Left cardiac atrium (tissue), 4 donors: Measurements from ENCODE around the gene FAM237B. TPM values are rescaled to one million over a fixed set of nuclear protein-coding genes. Genes with fewer than 3 reads are reported as not detected.

Experiments
- ATAC-seq, 2 donors: fragments of 200-7000 bp; cut with Tn5 transposase; one replicate each; pipeline ENCODE4 v1.9.1; 2020; ENCODE audit warnings: mild to moderate bottlenecking in 2 of 2, moderate library complexity in 2 of 2
- DNase-seq: peaks from one replicate; pipeline ENCODE4 v3.0.0-alpha.2; 2020
- intact Hi-C, 2 donors: fragments of 100-400 bp; cut with DNase I; formaldehyde crosslinking; loops; one replicate each; pipeline versions ENCODE4 v1.14.1 to v1.15.1; 2022 to 2023
- total RNA-seq, 2 donors: library from RNA; stranded (reverse); fragmentation: NEBNext Ultra II Directional; extraction: Animal tissue kit (Norgen Biotek cat#: 25700); gene quantifications; one replicate each; pipeline ENCODE4 v1.2.1, GENCODE V29; 2021
- donor health status: DM: no; HTN: yes; CAD: no.
- donor health status: DM: no; HTN: yes; CAD: no; lungs with severe emphysema.
- donor health status: DM: yes; HTN: yes; CAD: no.
- donor health status: Dilated cardiomyopathy.

The FAM237B gene
- total RNA-seq, 2 donors from 2014 or later: not detected

DNA sequence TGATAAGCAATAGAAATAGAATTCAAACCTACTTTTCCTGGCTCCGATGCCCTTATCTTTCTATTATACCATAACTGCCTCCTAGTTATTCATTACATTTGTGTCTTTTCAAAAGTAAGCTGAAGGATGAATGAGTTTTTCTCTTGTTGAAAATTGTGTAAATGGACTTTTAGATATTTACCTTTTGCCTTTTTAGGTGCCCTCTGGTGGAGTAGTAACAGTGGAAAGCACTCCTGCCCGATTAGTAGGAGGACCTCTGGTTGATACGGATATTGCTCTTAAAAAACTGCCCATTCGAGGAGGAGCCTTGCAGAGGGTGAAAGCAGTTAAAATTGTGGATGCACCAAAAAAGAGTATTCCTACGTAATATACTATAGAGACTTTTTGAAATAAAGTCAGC lies 11.2 kb downstream of the FAM237B start:
- intact Hi-C loops: loop anchor here in 1 of 2 donors (10.0 kb wide), 1 partner anchor 115 kb away; no protein-coding TSS in a partner anchor
- DNase-seq: no peak
- ATAC-seq: no peak

DNA sequence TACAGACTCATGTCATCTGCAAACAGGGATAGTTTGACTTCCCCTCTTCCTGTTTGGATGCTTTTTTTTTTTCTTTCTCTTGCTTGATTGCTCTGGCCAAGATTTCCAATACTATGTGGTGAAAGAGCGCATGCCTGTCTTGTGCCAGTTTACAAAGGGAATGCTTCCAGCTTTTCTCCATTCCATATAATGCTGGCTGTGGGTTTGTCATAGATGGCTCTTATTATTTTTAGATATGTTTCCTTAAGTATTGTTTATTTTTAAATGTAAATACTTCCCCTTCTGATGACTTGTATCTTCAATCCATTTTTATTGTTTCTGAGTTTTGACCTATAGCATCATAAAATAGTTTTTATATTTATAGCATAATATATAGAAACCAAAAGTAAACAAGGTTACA lies 17.9 kb downstream of the FAM237B start:
- intact Hi-C loops: no loop called here
- ATAC-seq: no peak
- no peak for DNase-seq

DNA sequence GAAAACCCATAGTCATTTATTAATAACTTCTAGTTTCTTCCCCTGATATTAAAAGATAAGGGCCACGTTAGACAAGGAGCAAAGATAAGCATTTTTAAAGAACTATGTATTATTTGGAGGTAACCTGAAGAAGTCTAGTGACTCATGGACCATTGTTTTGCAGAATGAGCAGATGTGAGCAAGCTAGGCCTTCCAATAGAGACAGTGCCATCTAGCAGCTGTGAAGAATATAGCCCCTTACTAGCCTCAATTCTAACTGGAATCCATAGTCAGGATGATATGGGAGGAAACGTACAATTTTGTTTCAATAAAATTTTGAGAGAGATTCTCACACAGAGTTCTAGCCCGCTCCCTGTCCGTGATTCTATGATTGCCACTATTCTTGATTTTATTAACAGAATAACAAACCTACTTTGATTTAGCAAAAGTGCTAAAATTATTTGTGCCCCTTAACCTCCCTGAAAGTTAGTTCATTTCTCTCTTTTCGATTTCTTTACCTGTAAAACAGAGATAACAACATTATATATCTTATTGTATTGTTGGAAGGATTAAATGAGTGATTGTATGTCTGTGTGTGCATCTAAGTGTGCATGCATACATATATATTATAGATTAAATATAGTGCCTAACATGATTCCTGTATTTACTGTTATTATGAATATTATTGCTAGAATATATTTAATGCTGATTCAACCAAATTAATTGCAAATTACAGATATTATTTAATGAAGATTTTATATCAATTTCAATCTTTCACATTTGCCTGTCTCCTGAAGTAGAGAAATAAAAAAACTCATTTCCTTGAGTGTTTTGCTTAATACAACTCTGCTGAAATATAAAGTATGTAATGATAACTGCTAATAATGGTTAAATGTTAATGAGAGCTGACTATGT lies 22.7 kb downstream of the FAM237B start:
- peak; percentile 78 to 86 for ATAC-seq

GRCh38 chr7:90290244-90291113 lies 30.6 kb downstream of the FAM237B start:
- intact Hi-C loops: no loop called here
- ATAC-seq: no peak
- no peak for DNase-seq

More for the DNA sequence above, 22.7 kb downstream of the FAM237B start:
- intact Hi-C loops: no loop called here
- DNase-seq: no peak

- no peak for ATAC-seq
- intact Hi-C loops: no loop called here
These were observed 33.0 kb downstream of the FAM237B start for GRCh38 chr7:90288154-90288553.

DNA sequence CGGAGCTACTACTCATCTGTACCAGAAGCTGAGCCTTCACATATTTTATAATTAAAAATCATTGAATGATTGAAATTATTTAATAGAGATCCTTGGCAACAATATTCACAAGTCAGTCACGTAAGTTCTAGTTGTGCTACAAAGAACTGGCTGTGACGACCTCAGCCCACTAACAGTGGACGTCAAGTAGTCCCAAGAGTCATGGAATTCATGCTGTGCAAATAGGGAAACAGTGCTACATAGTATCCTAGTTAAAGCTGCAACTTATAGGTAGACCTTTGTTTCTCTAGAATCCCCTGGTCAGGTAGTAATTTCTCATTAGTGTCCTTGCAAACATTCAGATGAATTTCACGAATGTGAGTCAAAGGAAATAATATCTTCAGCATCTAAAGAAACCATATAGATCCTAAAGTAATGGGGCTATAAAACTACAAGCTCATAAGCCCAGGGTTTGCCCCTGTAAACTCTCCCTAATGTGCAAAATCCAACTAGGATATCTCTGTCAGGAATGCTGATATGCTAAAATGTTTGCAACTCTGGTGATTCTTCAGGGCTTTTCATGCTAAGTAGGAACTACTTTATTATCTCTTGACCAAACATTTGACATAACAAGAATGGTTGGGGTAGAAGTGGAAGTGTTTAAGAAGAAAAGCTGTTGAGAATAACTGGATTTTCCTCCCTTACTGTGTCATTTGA lies 44.9 kb downstream of the FAM237B start:
- intact Hi-C loops: no loop called here
- no peak for ATAC-seq
- DNase-seq: no peak

More at GRCh38 chr7:90288154-90288553, 33.0 kb downstream of the FAM237B start:
- DNase-seq: no peak

- no peak for ATAC-seq
- intact Hi-C loops: no loop called here
- DNase-seq: no peak
These were observed 46.9 kb downstream of the FAM237B start for GRCh38 chr7:90274161-90274560.

- DNase-seq (no peak), ATAC-seq (no peak)
- intact Hi-C loops: no loop called here
These were observed 48.9 kb downstream of the FAM237B start for GRCh38 chr7:90272242-90272641.

- DNase-seq: no peak
- intact Hi-C loops: no loop called here
These were observed 49.4 kb downstream of the FAM237B start for GRCh38 chr7:90271753-90272152.

DNA sequence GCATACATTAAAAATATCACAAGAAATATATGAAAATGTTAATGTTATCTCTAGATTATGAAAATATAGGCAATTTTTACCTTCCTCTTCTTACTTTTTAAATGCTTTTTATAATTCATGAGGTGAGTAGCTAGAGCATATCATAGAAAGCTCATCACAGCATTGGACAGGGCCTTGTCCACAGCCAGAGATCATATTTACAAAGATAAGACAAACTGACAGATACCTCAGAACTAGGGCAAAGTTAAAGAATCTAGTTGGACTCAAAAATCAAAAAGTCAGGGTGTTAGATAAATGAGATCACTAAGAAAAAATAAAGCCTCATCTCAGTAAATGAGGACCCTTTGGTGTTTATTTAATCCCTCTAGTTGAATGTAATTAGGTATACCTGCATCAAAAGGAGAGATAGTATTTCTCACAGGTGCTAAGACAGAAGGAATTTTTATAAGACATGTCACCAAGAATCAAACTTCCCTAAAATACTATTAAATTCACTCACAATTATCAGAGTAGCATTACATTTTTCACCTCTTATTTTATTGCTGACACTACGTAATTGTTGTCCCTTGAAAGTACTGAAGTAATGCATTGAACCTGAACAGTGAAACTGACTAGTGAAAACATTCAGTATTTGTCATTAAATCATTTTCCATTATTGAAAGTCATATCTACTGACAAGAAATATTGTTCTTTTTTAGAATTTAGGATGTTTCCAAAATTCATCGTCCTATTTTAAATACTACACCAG lies 50.5 kb downstream of the FAM237B start:
- ATAC-seq (peak in 1 of 2 donors; percentile 44), DNase-seq (no peak)
- intact Hi-C loops: no loop called here

More at GRCh38 chr7:90271753-90272152, 49.4 kb downstream of the FAM237B start:
- no peak for ATAC-seq

DNA sequence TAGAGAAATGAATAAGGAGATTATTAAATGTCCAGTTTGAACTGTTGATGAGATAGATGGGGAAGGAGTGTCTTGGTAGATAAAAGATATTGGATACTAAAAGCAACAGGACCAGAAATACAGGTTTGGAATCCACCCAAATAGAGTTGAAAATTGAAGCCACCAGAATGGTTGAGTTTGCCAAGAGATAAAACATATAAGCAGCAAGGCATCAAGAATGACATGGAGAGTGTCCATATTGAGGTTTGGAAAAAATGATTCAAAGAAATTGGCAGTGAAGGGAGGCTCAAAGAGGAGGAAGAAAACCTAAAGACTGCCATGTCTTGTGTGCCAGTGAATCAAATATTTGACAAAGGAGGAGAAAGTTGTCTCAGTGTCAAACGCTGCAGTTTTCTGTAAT lies 51.9 kb downstream of the FAM237B start:
- DNase-seq (no peak), ATAC-seq (no peak)
- intact Hi-C loops: no loop called here

- no peak for DNase-seq
- intact Hi-C loops: no loop called here
- no peak for ATAC-seq
These were observed 53.7 kb downstream of the FAM237B start for GRCh38 chr7:90267263-90267858.

DNA sequence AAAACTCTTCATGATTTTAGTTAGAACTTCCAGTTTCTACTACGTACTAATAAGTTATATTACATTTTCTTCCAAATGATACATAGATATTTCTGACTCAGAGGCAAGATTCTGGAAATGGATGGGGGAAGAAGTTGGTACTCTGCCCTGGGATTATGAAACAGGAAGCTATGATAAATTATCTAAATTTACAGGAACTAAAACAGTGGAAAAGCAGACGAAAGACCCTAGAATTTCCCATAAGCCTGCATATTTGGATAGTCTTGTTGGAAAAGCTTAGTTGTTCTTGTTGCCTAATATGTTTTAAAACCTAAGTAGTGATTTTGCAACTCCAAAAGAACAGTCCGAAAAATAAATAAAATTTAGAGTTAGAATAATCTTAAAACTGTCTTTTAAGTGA lies 54.3 kb downstream of the FAM237B start:
- intact Hi-C loops: no loop called here
- DNase-seq: no peak
- peak; percentile 72 to 74 for ATAC-seq

Other genes with a start within 250 kb of the FAM237B start
- 10 to 100 TPM in 1 of 2 donors, 1 to 10 TPM in 1; 6.1 to 12.0 TPM for gene STEAP1, start 166.8 kb downstream of the FAM237B start, total RNA-seq
- gene STEAP2, start 109.6 kb downstream of the FAM237B start, total RNA-seq: 10 to 100 TPM; 22.0 to 28.2 TPM
- gene CFAP69, start 76.1 kb downstream of the FAM237B start, total RNA-seq: 1 to 10 TPM; 3.4 to 4.5 TPM
- gene GTPBP10, start 25.4 kb upstream of the FAM237B start, total RNA-seq: 10 to 100 TPM; 17.8 to 24.3 TPM
- gene CLDN12, start 82.2 kb upstream of the FAM237B start, total RNA-seq: 10 to 100 TPM; 31.8 to 35.5 TPM
- not detected for gene PTTG1IP2, start 148.3 kb upstream of the FAM237B start, total RNA-seq